CD4-positive, alpha-beta memory T cell (primary cell): Measurements from ENCODE around the gene MON1A. TPM values are rescaled to one million over a fixed set of nuclear protein-coding genes. Genes with fewer than 3 reads are reported as not detected.

Experiments used
- CTCF ChIA-PET: fragments of 350-600 bp; sonication (Branson Sonifier 250); formaldehyde crosslinking; loops from one replicate; lab custom pipeline; 2021; ENCODE audit warnings: inconsistent platforms; ENCODE audit not compliant: partially characterized antibody; lab: Charles Lee
- POLR2A ChIA-PET: fragments of 350-600 bp; sonication (Branson Sonifier 250); formaldehyde crosslinking; loops from one replicate; lab custom pipeline; 2021; ENCODE audit not compliant: partially characterized antibody; lab: Charles Lee
- DNase-seq, 5 donors: peaks; one replicate each; pipeline versions ENCODE4 v3.0.0 to v3.0.0-alpha.2; 2020 to 2022; ENCODE audit warnings: mixed read lengths in 1 of 5
- H3K27ac ChIP-seq: one replicate; pipeline ENCODE4 v1.7.0; 2013; ENCODE audit warnings: low read depth, low read length
- H3K27me3 ChIP-seq: 2 replicates; pipeline ENCODE4 v1.7.0; 2013; ENCODE audit warnings: mild to moderate bottlenecking, low read length, moderate library complexity; ENCODE audit not compliant: insufficient read depth
- H3K36me3 ChIP-seq: 2 replicates; pipeline ENCODE4 v1.7.0; 2013; ENCODE audit warnings: mild to moderate bottlenecking, low read length, moderate library complexity; ENCODE audit not compliant: insufficient read depth
- H3K4me1 ChIP-seq: 2 replicates; pipeline ENCODE4 v1.7.0; 2013; ENCODE audit warnings: mild to moderate bottlenecking, low read length, moderate library complexity; ENCODE audit not compliant: insufficient read depth
- H3K4me3 ChIP-seq, 2 donors: one replicate each; pipeline ENCODE4 v1.7.0; 2013; ENCODE audit warnings: low read length in 2 of 2, mild to moderate bottlenecking in 1 of 2
- H3K9me3 ChIP-seq, 2 donors: one replicate each; pipeline ENCODE4 v1.7.0; 2013; ENCODE audit warnings: low read length in 2 of 2, control low read depth in 1 of 2; ENCODE audit not compliant: control insufficient read depth in 1 of 2
- H3K27ac Mint-ChIP-seq, 7 donors: one replicate each; pipeline ENCODE4 v1.8.0; 2020 to 2021; ENCODE audit warnings: mixed read lengths in 7 of 7, mild to moderate bottlenecking in 6 of 7, inconsistent platforms in 3 of 7, moderate library complexity in 3 of 7
- H3K27me3 Mint-ChIP-seq, 2 donors: one replicate each; pipeline ENCODE4 v1.8.0; 2020 to 2021; ENCODE audit warnings: mixed read lengths in 2 of 2
- H3K36me3 Mint-ChIP-seq, 2 donors: one replicate each; pipeline ENCODE4 v1.8.0; 2020 to 2021; ENCODE audit warnings: mixed read lengths in 2 of 2, inconsistent platforms in 1 of 2, mild to moderate bottlenecking in 1 of 2
- H3K4me1 Mint-ChIP-seq, 4 donors: one replicate each; pipeline ENCODE4 v1.8.0; 2020 to 2021; ENCODE audit warnings: mixed read lengths in 4 of 4, mild to moderate bottlenecking in 1 of 4
- H3K4me3 Mint-ChIP-seq, 8 donors: one replicate each; pipeline ENCODE4 v1.8.0; 2020 to 2021; ENCODE audit warnings: mixed read lengths in 8 of 8, mild to moderate bottlenecking in 7 of 8, moderate library complexity in 6 of 8, inconsistent platforms in 3 of 8
- H3K9me3 Mint-ChIP-seq, 8 donors: one replicate each; pipeline ENCODE4 v1.8.0; 2020 to 2021; ENCODE audit warnings: mixed read lengths in 8 of 8, mild to moderate bottlenecking in 5 of 8, inconsistent platforms in 3 of 8, moderate library complexity in 1 of 8
- intact Hi-C: fragments of 100-400 bp; cut with micrococcal nuclease; formaldehyde crosslinking; loops from one replicate; pipeline ENCODE4 v1.15.1; 2023
- polyA plus RNA-seq, 2 donors: library from polyadenylated mRNA; unstranded; fragments of 300-500 nt; fragmentation: Illumina TruSeq; gene quantifications; one replicate each; pipeline ENCODE4 v1.2.3, GENCODE V29; 2021
- total RNA-seq, 2 experiments: library from RNA; stranded (reverse); gene quantifications; one replicate each; pipeline ENCODE4 v1.2.3, GENCODE V29; 2021

The MON1A gene
- total and polyA plus RNA-seq, 4 experiments from 2014 or later, result 9.5 to 16.5 (median 13.2) TPM

- Mint-ChIP-seq H3K27ac (no peak overlapping the region), H3K36me3 (no peaks in the 10 kb centered on the region), H3K4me3 (no peak overlapping the region), H3K4me1 (peaks cover 0 to 1% (median 0%) of the 10 kb centered on the region in 4 donors), H3K9me3 (peaks cover 0 to 1% (median 0%) of the 10 kb centered on the region in 8 donors), H3K27me3 (no peaks in the 10 kb centered on the region)
- Histone ChIP-seq H3K36me3 (no peaks in the 10 kb centered on the region), H3K4me3 (no peak overlapping the region), H3K27me3 (no peaks in the 10 kb centered on the region), H3K9me3 (no peaks in the 10 kb centered on the region), H3K27ac (no peak overlapping the region), H3K4me1 (no peaks in the 10 kb centered on the region)
- ChIA-PET POLR2A (no interaction called here), CTCF (no interaction called here)
- no peak for DNase-seq
- intact Hi-C loops, result no loop called here
Observed at GRCh38 chr3:49878686-49879085, 50.9 kb downstream of the MON1A start.

- Histone ChIP-seq H3K9me3 (no peaks in the 10 kb centered on the region), H3K4me3 (no peak overlapping the region), H3K36me3 (no peaks in the 10 kb centered on the region), H3K27ac (no peak overlapping the region), H3K4me1 (no peaks in the 10 kb centered on the region), H3K27me3 (no peaks in the 10 kb centered on the region)
- ChIA-PET CTCF (no interaction called here), POLR2A (no interaction called here)
- Mint-ChIP-seq H3K27me3 (no peaks in the 10 kb centered on the region), H3K4me3 (no peak overlapping the region), H3K9me3 (peaks cover 0 to 1% (median 0%) of the 10 kb centered on the region in 8 donors), H3K36me3 (no peaks in the 10 kb centered on the region), H3K4me1 (peaks cover 0 to 11% (median 3%) of the 10 kb centered on the region in 4 donors), H3K27ac (peak overlapping the region in 1 of 7 donors; percentile 52)
- intact Hi-C loops, result no loop called here
- DNase-seq, result no peak
Observed at GRCh38 chr3:49877716-49878115, 51.9 kb downstream of the MON1A start.

GRCh38 chr3:49876567-49876966 lies 53.0 kb downstream of the MON1A start:
- no peak overlapping the region for H3K4me3 Mint-ChIP-seq
- H3K27me3 Mint-ChIP-seq, result no peaks in the 10 kb centered on the region
- DNase-seq, result no peak
- H3K9me3 Mint-ChIP-seq, result peaks cover 0 to 1% (median 0%) of the 10 kb centered on the region in 8 donors
- intact Hi-C loops, result no loop called here
- POLR2A ChIA-PET, result no interaction called here
- H3K4me1 ChIP-seq, result no peaks in the 10 kb centered on the region
- no peaks in the 10 kb centered on the region for H3K36me3 ChIP-seq
- no peaks in the 10 kb centered on the region for H3K27me3 ChIP-seq
- H3K9me3 ChIP-seq, result no peaks in the 10 kb centered on the region
- no peak overlapping the region for H3K27ac Mint-ChIP-seq
- no peak overlapping the region for H3K27ac ChIP-seq
- CTCF ChIA-PET, result interaction anchor here (0.8 kb wide), 1 partner anchor 37 kb away, joined by 4 read pairs; no protein-coding TSS in a partner anchor
- no peaks in the 10 kb centered on the region for H3K36me3 Mint-ChIP-seq
- peaks cover 1 to 17% (median 9%) of the 10 kb centered on the region in 4 donors for H3K4me1 Mint-ChIP-seq
- H3K4me3 ChIP-seq, result no peak overlapping the region

- CTCF ChIA-PET, result interaction anchor here (1.5 to 1.6 kb wide), 2 partner anchors 35 to 334 kb away, joined by 4 read pairs; no protein-coding TSS in a partner anchor
- Histone ChIP-seq H3K9me3 (no peaks in the 10 kb centered on the region), H3K36me3 (no peaks in the 10 kb centered on the region), H3K27ac (no peak overlapping the region), H3K27me3 (peaks cover 5% of the 10 kb centered on the region), H3K4me1 (peaks cover 14% of the 10 kb centered on the region), H3K4me3 (no peak overlapping the region)
- peaks cover under 1 to 3% of the 10 kb centered on the region in 2 donors for H3K27me3 Mint-ChIP-seq
- H3K36me3 Mint-ChIP-seq, result no peaks in the 10 kb centered on the region
- H3K4me1 Mint-ChIP-seq, result peaks cover 1 to 17% (median 11%) of the 10 kb centered on the region in 4 donors
- peaks cover 0 to 1% (median 0%) of the 10 kb centered on the region in 8 donors for H3K9me3 Mint-ChIP-seq
- no peak overlapping the region for H3K27ac Mint-ChIP-seq
- POLR2A ChIA-PET, result interaction anchor here (1.2 kb wide), 1 partner anchor 67 kb away, joined by 4 read pairs; no protein-coding TSS in a partner anchor
- intact Hi-C loops, result no loop called here
- no peak for DNase-seq
- no peak overlapping the region for H3K4me3 Mint-ChIP-seq
Observed at GRCh38 chr3:49873623-49874022, 56.0 kb downstream of the MON1A start.

GRCh38 chr3:49872801-49873281 lies 56.8 kb downstream of the MON1A start:
- Histone ChIP-seq H3K36me3 (no peaks in the 10 kb centered on the region), H3K27ac (no peak overlapping the region), H3K9me3 (no peaks in the 10 kb centered on the region), H3K4me1 (peaks cover 17% of the 10 kb centered on the region), H3K4me3 (no peak overlapping the region), H3K27me3 (peaks cover 12% of the 10 kb centered on the region)
- POLR2A ChIA-PET, result no interaction called here
- Mint-ChIP-seq H3K27me3 (peaks cover 7 to 8% of the 10 kb centered on the region in 2 donors), H3K4me3 (peak overlapping the region in 1 of 8 donors; percentile 32), H3K36me3 (no peaks in the 10 kb centered on the region), H3K4me1 (peaks cover 1 to 20% (median 11%) of the 10 kb centered on the region in 4 donors), H3K9me3 (peaks cover 0 to 1% (median 0%) of the 10 kb centered on the region in 8 donors), H3K27ac (no peak overlapping the region)
- DNase-seq, result peak in 4 of 5 donors; percentile 28 to 73 (median 40)
- CTCF ChIA-PET, result interaction anchor here (1.5 to 1.6 kb wide), 2 partner anchors 34 to 333 kb away, joined by 4 read pairs; no protein-coding TSS in a partner anchor
- intact Hi-C loops, result no loop called here

- H3K4me1 ChIP-seq, result peaks cover 17% of the 10 kb centered on the region
- no peak for DNase-seq
- intact Hi-C loops, result no loop called here
- no peak overlapping the region for H3K4me3 ChIP-seq
- H3K9me3 ChIP-seq, result no peaks in the 10 kb centered on the region
- no peaks in the 10 kb centered on the region for H3K36me3 ChIP-seq
- Mint-ChIP-seq H3K4me1 (peaks cover 1 to 24% (median 11%) of the 10 kb centered on the region in 4 donors), H3K27ac (no peak overlapping the region), H3K4me3 (peak overlapping the region in 3 of 8 donors; percentile 44 to 71 (median 45)), H3K27me3 (peaks cover 14 to 17% of the 10 kb centered on the region in 2 donors), H3K9me3 (peaks cover 0 to 1% (median 0%) of the 10 kb centered on the region in 8 donors), H3K36me3 (no peaks in the 10 kb centered on the region)
- POLR2A ChIA-PET, result no interaction called here
- peaks cover 16% of the 10 kb centered on the region for H3K27me3 ChIP-seq
- CTCF ChIA-PET, result no interaction called here
- no peak overlapping the region for H3K27ac ChIP-seq
Observed at GRCh38 chr3:49871531-49872153, 58.0 kb downstream of the MON1A start.

- Mint-ChIP-seq H3K27me3 (peaks cover 17% of the 10 kb centered on the region in 2 donors), H3K27ac (no peak within 1 kb of the TSS), H3K36me3 (no peaks in the 10 kb centered on the region), H3K4me3 (peak within 1 kb of the TSS; percentile 35 to 67 (median 48)), H3K4me1 (peaks cover 1 to 24% (median 11%) of the 10 kb centered on the region in 4 donors), H3K9me3 (no peaks in the 10 kb centered on the region)
- peak in 2 of 5 donors; percentile 22 to 24 for DNase-seq
- no peak within 1 kb of the TSS for H3K27ac ChIP-seq
- peak within 1 kb of the TSS in 1 of 2 donors; percentile 28 for H3K4me3 ChIP-seq
- ChIA-PET POLR2A (no interaction called here), CTCF (interaction anchor here (1.7 kb wide), 1 partner anchor 31 kb away, joined by 5 read pairs; no protein-coding TSS in a partner anchor)
- no peaks in the 10 kb centered on the region for H3K9me3 ChIP-seq
- intact Hi-C loops, result loop anchor here (2.0 kb wide), 1 partner anchor 37 kb away; no protein-coding TSS in a partner anchor
- H3K27me3 ChIP-seq, result peaks cover 23% of the 10 kb centered on the region
- peaks cover 17% of the 10 kb centered on the region for H3K4me1 ChIP-seq
- no peaks in the 10 kb centered on the region for H3K36me3 ChIP-seq
Observed at GRCh38 chr3:49869525-49870126, 60.0 kb downstream of the MON1A start, which contains the start of gene CAMKV. TSS of gene CAMKV (minus strand) at chr3:49869906. CDS start at chr3:49862388, 7,518 bp downstream.
